NCI-H526 treated with DMSO at 0.1 percent for 48 hours (cell line): ENCODE measurements around the gene VGLL2.
"Not testable (repeated sequence)": the region's sequence is repeated elsewhere in the genome, so short reads cannot be mapped to it uniquely, and the experiment has no call there.

ENCODE experiments used
- DNase-seq: peaks from one replicate; lab custom pipeline; 2025; lab: John Stamatoyannopoulos, UW

VGLL2 gene, protein sequence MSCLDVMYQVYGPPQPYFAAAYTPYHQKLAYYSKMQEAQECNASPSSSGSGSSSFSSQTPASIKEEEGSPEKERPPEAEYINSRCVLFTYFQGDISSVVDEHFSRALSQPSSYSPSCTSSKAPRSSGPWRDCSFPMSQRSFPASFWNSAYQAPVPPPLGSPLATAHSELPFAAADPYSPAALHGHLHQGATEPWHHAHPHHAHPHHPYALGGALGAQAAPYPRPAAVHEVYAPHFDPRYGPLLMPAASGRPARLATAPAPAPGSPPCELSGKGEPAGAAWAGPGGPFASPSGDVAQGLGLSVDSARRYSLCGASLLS

GRCh38 chr6:117265410-117266256, at the start of gene VGLL2:
Gene VGLL2, plus strand, starts transcription at chr6:117265558. Its CDS starts 206 bp downstream, at chr6:117265764.
- DNase-seq = peak; percentile 57

- no peak for DNase-seq
Observed at GRCh38 chr6:117222861-117223260, 42.5 kb upstream of the VGLL2 start.

DNA sequence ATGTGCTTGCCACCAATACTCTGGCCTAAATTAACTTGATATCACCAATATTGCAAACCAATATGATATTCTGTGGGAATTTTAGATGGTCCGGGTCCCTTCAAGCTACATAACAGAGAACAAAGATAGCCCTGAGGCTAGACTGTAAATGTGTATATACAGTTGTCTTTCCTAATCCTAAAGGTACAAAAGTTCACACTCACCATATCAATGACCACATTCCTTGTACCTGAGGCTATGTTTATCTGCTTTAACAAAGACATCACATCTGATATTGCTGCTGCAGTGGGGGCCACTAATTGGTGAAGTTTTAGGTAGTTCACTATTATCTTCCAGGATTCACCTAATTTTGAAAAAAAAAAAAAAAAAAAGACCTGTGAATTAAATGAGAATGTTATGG, 38.6 kb upstream of the VGLL2 start:
- no peak for DNase-seq

DNA sequence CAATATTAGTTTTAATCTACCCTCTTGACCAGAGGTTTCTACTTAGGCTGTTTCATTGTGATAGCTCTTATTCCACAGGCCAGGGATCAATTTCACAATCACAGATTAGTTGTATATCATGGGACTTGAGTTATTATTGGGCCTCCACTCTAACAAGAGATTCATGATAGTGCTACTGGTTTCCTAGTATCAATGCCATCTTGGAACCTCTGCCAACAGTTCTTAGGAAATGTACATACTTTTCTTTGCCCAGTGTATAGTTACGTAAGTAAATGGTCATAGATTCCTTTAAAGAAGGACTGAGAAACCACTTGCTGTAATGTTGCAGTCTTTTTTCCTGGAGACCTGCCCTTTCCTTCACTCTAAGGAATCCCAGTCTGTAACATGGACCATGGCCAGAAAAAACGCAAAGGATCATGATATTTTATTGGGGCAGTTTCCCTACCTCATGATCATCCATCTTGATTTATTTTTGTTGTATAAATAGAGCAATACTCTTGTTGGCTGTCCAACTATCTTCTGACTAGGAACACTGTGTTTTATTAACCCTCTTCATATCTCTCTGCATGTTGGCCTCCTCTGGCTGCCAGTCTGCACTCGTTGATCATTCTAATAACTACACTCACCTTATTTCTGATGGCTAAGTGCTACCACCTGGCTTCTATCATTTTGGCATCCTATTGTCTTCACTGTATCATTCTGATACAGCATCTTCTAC, 38.0 kb upstream of the VGLL2 start:
- DNase-seq = no peak

- DNase-seq = no peak
Observed at GRCh38 chr6:117228202-117228601, 37.2 kb upstream of the VGLL2 start.

- no peak for DNase-seq
Observed at GRCh38 chr6:117229870-117230269, 35.5 kb upstream of the VGLL2 start.

- DNase-seq = no peak
Observed at GRCh38 chr6:117231466-117231865, 33.9 kb upstream of the VGLL2 start.

DNA sequence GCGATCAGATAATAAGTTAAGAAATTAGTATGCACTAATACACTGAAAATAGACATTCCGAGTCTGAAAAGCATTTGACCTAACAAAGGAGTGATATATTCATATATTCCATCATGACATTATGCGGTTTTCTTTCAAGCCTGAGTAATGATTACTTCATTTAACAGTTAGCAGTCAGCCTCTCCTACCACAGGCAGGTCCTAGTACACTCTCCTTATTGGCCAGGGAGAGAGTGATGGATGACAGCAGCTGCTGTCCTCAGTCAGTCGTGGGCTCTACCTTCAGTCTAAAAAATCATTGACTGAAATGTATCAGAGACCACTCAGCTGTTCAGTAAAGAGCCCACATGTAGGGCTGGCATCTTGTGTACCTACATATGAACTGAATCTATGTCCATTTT, 33.2 kb upstream of the VGLL2 start:
- no peak for DNase-seq

DNA sequence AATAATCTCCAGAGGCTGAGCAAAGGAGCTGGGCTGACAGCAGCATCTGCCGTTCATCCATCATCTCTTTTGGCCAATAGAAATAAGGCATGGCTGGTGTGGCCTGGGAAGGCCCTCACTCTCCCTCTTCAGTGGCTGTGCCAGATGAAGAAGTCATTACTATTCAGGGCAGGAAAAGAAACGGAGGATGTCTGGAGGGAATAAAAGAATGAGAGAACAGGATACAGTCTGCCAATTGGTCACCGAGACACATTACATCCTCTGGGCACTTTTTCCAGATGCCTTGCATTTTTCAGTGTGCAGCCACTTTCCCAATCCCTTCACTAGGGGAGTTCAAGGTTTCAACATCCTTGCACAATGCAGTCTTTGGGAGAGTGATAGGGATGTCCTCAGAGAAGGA, 32.2 kb upstream of the VGLL2 start:
- DNase-seq = no peak

- DNase-seq = no peak
Observed at GRCh38 chr6:117237561-117237960, 27.8 kb upstream of the VGLL2 start.

- not testable (repeated sequence) for DNase-seq
Observed at GRCh38 chr6:117244571-117244970, 20.8 kb upstream of the VGLL2 start.

GRCh38 chr6:117244979-117245378, 20.4 kb upstream of the VGLL2 start:
- DNase-seq = not testable (repeated sequence)

- no peak for DNase-seq
Observed at GRCh38 chr6:117253785-117254184, 11.6 kb upstream of the VGLL2 start.

- DNase-seq = no peak
Observed at GRCh38 chr6:117262799-117263198, 2.6 kb upstream of the VGLL2 start.

DNA sequence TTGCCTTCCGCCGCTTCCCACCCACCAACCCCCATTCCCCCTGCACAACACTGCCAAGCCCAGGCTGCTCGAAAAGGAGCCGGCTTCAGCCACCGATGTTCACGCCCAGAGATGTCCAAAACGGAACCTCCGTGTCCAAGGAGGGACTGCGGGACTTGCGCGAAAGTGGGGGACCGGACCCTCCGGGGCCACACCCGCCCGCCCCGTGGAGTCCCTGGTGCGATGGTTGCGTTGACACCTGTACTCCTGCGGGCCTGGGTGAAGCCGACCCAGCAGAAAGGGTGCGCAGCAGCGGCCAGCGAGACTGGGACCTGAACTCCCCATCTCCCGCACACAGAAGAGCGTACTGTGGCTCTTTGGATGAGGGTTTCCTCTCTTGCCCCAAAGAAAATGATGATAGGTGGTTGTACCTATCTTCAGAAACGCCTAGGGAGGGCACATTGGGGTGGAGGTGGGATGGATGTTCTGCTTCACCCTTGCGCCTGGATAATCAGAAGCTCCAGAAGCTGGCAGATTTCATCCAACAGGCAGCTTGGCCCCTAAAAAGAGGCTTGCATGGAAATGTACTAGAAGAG, 1.9 kb upstream of the VGLL2 start:
- DNase-seq = no peak

GRCh38 chr6:117264369-117264691, 1.0 kb upstream of the VGLL2 start:
- no peak for DNase-seq

- DNase-seq = peak; percentile 34
Observed at GRCh38 chr6:117264692-117265409, 507 bp upstream of the VGLL2 start.

DNA sequence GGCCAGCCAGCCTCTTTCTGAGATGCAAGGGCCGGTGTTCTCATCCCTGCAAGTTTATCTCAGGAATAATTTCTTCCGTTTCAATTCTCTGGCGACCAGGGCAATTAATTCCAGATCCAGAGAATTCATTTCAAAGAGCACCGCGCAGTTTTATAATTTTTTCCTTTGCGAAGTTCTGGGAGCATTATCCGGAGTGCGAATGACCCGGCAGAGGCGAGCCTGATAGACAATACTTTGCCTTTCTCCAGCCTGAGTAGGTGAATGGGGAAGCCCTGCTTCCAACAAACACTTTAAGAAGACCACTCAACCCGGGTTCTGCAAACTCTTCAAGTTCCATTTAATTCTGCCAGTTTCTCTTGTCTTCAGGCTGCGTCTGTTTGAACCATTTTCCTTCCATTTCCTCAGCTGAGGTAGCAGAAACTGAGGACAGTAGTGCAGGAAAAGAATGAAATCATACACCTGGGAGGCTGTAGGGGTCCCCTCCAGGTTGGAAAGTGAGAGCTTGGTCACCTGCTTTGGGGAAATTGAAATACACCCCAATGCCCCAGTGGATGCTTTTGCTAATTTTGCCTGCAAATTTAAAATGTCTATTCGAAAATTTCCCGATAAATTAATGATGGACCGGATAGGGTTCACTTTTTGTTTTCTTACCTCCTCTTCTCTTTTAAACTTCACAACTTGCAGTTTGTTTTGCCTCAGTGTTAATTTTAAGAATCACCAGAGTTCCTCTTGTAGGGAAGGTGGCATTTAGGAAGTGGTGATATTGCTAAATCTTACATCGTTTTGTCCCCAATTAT, 1.1 kb downstream of the VGLL2 start:
- no peak for DNase-seq

GRCh38 chr6:117267054-117267347, 1.6 kb downstream of the VGLL2 start:
- DNase-seq = no peak

DNA sequence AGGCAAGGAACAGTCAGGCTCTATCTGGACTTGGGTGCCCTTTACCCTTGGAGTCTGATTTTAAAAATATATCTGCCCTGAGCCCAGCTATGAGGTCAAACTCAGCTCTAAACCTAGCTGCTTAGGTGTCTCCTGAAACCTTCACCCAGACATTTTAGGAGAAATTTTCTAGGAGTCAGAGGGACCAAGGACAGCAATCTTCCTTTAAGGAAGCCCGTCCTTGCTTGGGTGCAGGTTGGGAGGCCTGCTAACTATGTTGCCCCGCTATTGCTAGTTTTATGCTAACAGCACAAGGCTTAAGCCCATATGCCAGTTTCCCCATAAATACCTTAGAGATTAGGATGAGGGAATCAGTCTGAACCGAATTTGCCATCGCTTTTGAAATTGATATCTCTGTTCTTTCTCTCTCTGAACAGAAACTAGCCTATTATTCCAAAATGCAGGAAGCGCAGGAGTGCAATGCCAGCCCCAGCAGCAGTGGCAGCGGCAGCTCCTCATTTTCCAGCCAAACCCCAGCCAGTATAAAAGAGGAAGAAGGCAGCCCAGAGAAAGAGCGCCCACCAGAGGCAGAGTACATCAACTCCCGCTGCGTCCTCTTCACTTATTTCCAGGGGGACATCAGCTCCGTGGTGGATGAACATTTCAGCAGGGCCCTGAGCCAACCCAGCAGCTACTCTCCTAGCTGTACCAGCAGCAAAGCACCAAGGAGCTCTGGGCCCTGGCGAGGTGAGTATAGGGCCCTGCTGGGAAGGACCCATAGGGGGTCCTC, 2.6 kb downstream of the VGLL2 start:
- DNase-seq = no peak
